Neural cell (in vitro differentiated cells): ENCODE measurements around the gene ZNF25.

ENCODE experiments used
- EP300 ChIP-seq: fragments of 450-650 bp; conservative IDR thresholded peaks from 2 replicates; pipeline ENCODE4 v1.6.1; 2014; ENCODE audit warnings: antibody characterized with exemption, mild to moderate bottlenecking, moderate library complexity; ENCODE audit not compliant: poor library complexity, severe bottlenecking
- EZH2 ChIP-seq: fragments of 200-600, 300-800 bp; shearing (Covaris generic), sonication (generic); IDR thresholded peaks from 2 replicates; pipeline ENCODE4 v1.6.1; 2014; ENCODE audit warnings: antibody characterized with exemption, low read length, borderline replicate concordance, mild to moderate bottlenecking; ENCODE audit not compliant: insufficient read depth, poor library complexity, severe bottlenecking
- MXI1 ChIP-seq: fragments of 450-650 bp; conservative IDR thresholded peaks from 2 replicates; pipeline ENCODE4 v1.6.1; 2014; ENCODE audit warnings: antibody characterized with exemption, mild to moderate bottlenecking; ENCODE audit not compliant: poor library complexity, severe bottlenecking
- POLR2AphosphoS5 ChIP-seq: IDR thresholded peaks from 2 replicates; pipeline ENCODE4 v1.6.1; 2012
- RAD21 ChIP-seq: fragments of 450-650 bp; conservative IDR thresholded peaks from 2 replicates; pipeline ENCODE4 v1.6.1; 2014; ENCODE audit warnings: antibody characterized with exemption, mild to moderate bottlenecking, moderate library complexity
- SMC3 ChIP-seq: fragments of 450-650 bp; conservative IDR thresholded peaks from 2 replicates; pipeline ENCODE4 v1.6.1; 2014; ENCODE audit warnings: antibody characterized with exemption, mild to moderate bottlenecking, moderate library complexity; ENCODE audit not compliant: poor library complexity
- TAF1 ChIP-seq: IDR thresholded peaks from 2 replicates; pipeline ENCODE4 v1.6.1; 2012; ENCODE audit warnings: low read depth
- TF ChIP-seq, protein P1 (sequence below): fragments of 450-650 bp; IDR thresholded peaks from 2 replicates; pipeline ENCODE4 v1.5.1; 2014; ENCODE audit warnings: antibody characterized with exemption, mild to moderate bottlenecking, moderate library complexity; ENCODE audit not compliant: poor library complexity, severe bottlenecking
- TF ChIP-seq, protein P2 (sequence below): IDR thresholded peaks from 2 replicates; pipeline ENCODE4 v1.6.1; 2012; ENCODE audit warnings: borderline replicate concordance

- TF ChIP-seq, protein P1, sequence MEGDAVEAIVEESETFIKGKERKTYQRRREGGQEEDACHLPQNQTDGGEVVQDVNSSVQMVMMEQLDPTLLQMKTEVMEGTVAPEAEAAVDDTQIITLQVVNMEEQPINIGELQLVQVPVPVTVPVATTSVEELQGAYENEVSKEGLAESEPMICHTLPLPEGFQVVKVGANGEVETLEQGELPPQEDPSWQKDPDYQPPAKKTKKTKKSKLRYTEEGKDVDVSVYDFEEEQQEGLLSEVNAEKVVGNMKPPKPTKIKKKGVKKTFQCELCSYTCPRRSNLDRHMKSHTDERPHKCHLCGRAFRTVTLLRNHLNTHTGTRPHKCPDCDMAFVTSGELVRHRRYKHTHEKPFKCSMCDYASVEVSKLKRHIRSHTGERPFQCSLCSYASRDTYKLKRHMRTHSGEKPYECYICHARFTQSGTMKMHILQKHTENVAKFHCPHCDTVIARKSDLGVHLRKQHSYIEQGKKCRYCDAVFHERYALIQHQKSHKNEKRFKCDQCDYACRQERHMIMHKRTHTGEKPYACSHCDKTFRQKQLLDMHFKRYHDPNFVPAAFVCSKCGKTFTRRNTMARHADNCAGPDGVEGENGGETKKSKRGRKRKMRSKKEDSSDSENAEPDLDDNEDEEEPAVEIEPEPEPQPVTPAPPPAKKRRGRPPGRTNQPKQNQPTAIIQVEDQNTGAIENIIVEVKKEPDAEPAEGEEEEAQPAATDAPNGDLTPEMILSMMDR = no peak
- TF ChIP-seq EZH2 (no peak), POLR2AphosphoS5 (no peak), EP300 (no peak), TAF1 (no peak), RAD21 (no peak), MXI1 (no peak), SMC3 (no peak)
- TF ChIP-seq, protein P2, sequence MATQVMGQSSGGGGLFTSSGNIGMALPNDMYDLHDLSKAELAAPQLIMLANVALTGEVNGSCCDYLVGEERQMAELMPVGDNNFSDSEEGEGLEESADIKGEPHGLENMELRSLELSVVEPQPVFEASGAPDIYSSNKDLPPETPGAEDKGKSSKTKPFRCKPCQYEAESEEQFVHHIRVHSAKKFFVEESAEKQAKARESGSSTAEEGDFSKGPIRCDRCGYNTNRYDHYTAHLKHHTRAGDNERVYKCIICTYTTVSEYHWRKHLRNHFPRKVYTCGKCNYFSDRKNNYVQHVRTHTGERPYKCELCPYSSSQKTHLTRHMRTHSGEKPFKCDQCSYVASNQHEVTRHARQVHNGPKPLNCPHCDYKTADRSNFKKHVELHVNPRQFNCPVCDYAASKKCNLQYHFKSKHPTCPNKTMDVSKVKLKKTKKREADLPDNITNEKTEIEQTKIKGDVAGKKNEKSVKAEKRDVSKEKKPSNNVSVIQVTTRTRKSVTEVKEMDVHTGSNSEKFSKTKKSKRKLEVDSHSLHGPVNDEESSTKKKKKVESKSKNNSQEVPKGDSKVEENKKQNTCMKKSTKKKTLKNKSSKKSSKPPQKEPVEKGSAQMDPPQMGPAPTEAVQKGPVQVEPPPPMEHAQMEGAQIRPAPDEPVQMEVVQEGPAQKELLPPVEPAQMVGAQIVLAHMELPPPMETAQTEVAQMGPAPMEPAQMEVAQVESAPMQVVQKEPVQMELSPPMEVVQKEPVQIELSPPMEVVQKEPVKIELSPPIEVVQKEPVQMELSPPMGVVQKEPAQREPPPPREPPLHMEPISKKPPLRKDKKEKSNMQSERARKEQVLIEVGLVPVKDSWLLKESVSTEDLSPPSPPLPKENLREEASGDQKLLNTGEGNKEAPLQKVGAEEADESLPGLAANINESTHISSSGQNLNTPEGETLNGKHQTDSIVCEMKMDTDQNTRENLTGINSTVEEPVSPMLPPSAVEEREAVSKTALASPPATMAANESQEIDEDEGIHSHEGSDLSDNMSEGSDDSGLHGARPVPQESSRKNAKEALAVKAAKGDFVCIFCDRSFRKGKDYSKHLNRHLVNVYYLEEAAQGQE = no peak
Observed at GRCh38 chr10:37952926-37953325, 23.5 kb downstream of the ZNF25 start.
